ENCODE results near the gene ABAT.
A peak's percentile ranks its signal among the peaks of the same experiment; 100 is the strongest.

Gene ABAT

DNA sequence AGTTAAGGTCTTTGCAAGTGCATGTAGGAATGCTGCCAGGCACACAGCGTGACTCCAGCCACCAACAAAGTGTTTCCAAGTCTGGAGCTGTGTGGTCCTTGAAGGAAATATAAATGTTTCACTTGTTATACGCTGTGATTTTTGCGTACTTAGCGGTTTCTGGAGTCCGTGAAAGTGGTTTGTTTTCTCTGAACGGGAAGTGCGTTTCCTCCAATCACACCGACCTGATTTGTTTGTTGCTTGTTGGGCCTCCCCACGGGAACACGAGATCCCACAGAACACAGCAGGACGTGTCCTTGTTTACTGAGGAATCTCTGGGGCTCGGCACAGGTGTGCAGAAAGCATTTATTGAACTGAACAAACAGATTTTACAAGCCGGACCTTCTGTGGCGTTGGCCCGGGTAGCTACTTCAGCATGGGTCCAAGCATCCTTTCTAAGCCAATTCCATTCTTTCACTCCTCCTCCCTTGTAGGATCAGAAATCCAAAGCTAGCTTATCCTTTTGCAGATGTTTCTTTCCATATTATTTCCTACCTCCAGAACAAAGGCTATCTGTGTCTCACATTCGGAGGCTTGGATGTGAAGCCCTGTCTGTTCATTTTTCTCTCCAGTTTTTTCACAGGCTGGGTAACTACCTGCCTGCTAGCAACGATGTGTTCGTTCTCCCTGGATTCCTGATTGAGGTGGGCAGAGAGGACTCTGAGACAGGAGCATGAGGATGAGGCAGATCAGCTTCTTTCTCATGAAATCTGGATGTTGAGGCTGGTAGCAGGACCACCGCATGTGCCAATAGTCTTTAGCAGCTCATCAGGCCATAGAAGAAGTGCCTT lies 44.6 kb downstream of the ABAT start:
- H3K18ac ChIP-seq (ENCODE audit: low read length) = no peak overlapping the region
- H3K14ac ChIP-seq (ENCODE audit: low read length) = no peak overlapping the region
- no peak overlapping the region for H4K91ac ChIP-seq (ENCODE audit: low read depth, low read length, poor library complexity)
- H2AFZ ChIP-seq (ENCODE audit: low read length) = peak overlapping the region; percentile 30
- no peak overlapping the region for H4K8ac ChIP-seq (ENCODE audit: low read depth, low read length)
- H3K4me2 ChIP-seq (ENCODE audit: insufficient read depth, low read length, poor library complexity, severe bottlenecking) = no peak overlapping the region
- no peak overlapping the region for H3K27ac ChIP-seq (replicated peaks; ENCODE audit: low read length)
- peaks cover 0 to 8% of the 10 kb centered on the region in 2 donors for H3K9me3 ChIP-seq (replicated peaks in 1 of 2; ENCODE audit: control insufficient read depth in 2 of 2, insufficient read depth in 1 of 2, low read depth in 1 of 2, low read length in 2 of 2)
- H3K4me1 ChIP-seq (ENCODE audit: control insufficient read depth in 2 of 2, insufficient read depth in 1 of 2, low read depth in 1 of 2, low read length in 2 of 2) = peaks cover 7 to 51% of the 10 kb centered on the region in 2 donors
- no peak overlapping the region for H2BK12ac ChIP-seq (ENCODE audit: low read length)
- DNase-seq (ENCODE audit: low spot score) = no peak
- H3K27me3 ChIP-seq (ENCODE audit: control insufficient read depth in 3 of 3, insufficient read depth in 3 of 3, low read depth in 1 of 3, low read length in 3 of 3) = no peaks in the 10 kb centered on the region
- H3K4me3 ChIP-seq (ENCODE audit: low read length in 2 of 2) = no peak overlapping the region
- no CpG with 5 or more reads among the region's 19 CpGs for WGBS, 2 donors (ENCODE audit: extremely low coverage in 2 of 2, insufficient read length in 2 of 2, insufficient replicate concordance in 1 of 2)
- H3K23ac ChIP-seq (ENCODE audit: low read depth, low read length, poor library complexity) = no peak overlapping the region
- H2BK5ac ChIP-seq (ENCODE audit: low read length) = no peak overlapping the region
- no peaks in the 10 kb centered on the region for H3K79me1 ChIP-seq (ENCODE audit: low read depth, low read length)
- H3K36me3 ChIP-seq (replicated peaks in 1 of 2; ENCODE audit: control insufficient read depth in 2 of 2, insufficient read depth in 2 of 2, low read length in 2 of 2) = no peaks in the 10 kb centered on the region
- no peak overlapping the region for H2AK5ac ChIP-seq (ENCODE audit: low read depth, low read length)
- no peak overlapping the region for H3K9ac ChIP-seq (ENCODE audit: low read depth, low read length, poor library complexity)
- H2BK120ac ChIP-seq (ENCODE audit: low read depth, low read length) = no peak overlapping the region
- no peak overlapping the region for H3K4ac ChIP-seq (ENCODE audit: low read length)
- H2BK15ac ChIP-seq (ENCODE audit: low read length) = no peak overlapping the region

DNA sequence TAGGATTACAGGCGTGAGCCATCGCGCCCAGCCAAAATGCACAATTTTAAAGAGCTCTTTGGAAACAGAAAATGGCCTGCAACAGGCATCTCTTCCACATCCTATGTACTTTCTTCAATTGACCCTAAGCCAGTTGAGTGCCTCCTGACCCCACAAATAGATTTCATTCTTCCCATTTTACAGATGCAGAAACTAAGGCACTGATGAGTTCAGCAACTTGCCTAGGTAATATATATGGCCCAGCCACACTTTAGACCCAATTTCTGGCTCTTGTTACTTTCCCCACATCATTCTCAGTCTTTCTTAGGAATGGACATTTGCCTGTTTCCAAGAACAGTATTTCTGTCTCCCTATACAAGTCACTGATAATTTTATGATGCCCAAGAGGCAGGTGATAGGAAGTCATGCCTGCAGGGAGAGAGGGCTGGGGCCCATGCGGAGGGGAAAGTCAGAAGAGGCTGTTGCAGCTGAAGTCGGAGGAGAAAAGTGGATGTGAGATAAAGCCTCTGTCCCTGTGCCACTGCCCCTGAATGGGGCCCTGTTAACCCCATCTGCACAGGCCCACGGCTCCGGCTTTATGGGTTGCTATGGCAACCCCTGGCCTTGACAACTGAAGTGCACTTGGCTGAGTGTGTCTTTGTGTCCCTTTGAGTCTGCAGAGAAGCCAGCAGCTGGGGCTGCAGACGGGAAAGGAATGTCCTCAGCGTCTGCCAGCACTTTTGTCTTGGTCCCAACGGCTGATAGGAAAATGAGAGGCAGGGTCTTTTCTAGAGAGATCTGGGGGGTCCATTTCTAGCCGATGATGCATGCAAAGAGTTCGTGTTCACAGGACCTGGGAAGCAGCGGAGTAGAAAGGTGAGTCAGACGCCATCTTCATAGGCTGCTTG lies 45.9 kb downstream of the ABAT start:
- H3K4me2 ChIP-seq (ENCODE audit: insufficient read depth, low read length, poor library complexity, severe bottlenecking) = no peak overlapping the region
- H4K8ac ChIP-seq (ENCODE audit: low read depth, low read length) = no peak overlapping the region
- no peak overlapping the region for H3K14ac ChIP-seq (ENCODE audit: low read length)
- no peak overlapping the region for H2BK15ac ChIP-seq (ENCODE audit: low read length)
- peak; percentile 65 for DNase-seq (ENCODE audit: low spot score)
- no peak overlapping the region for H2BK5ac ChIP-seq (ENCODE audit: low read length)
- no peak overlapping the region for H2BK120ac ChIP-seq (ENCODE audit: low read depth, low read length)
- no peak overlapping the region for H3K4ac ChIP-seq (ENCODE audit: low read length)
- H3K4me3 ChIP-seq (ENCODE audit: low read length in 2 of 2) = peak overlapping the region in 1 of 2 donors; percentile 35
- peaks cover 0 to 8% of the 10 kb centered on the region in 2 donors for H3K9me3 ChIP-seq (replicated peaks in 1 of 2; ENCODE audit: control insufficient read depth in 2 of 2, insufficient read depth in 1 of 2, low read depth in 1 of 2, low read length in 2 of 2)
- no peak overlapping the region for H3K18ac ChIP-seq (ENCODE audit: low read length)
- no peak overlapping the region for H2BK12ac ChIP-seq (ENCODE audit: low read length)
- H3K27ac ChIP-seq (replicated peaks; ENCODE audit: low read length) = no peak overlapping the region
- H3K79me1 ChIP-seq (ENCODE audit: low read depth, low read length) = no peaks in the 10 kb centered on the region
- peaks cover 7 to 44% of the 10 kb centered on the region in 2 donors for H3K4me1 ChIP-seq (ENCODE audit: control insufficient read depth in 2 of 2, insufficient read depth in 1 of 2, low read depth in 1 of 2, low read length in 2 of 2)
- H3K27me3 ChIP-seq (ENCODE audit: control insufficient read depth in 3 of 3, insufficient read depth in 3 of 3, low read depth in 1 of 3, low read length in 3 of 3) = no peaks in the 10 kb centered on the region
- no peak overlapping the region for H2AK5ac ChIP-seq (ENCODE audit: low read depth, low read length)
- no peak overlapping the region for H3K9ac ChIP-seq (ENCODE audit: low read depth, low read length, poor library complexity)
- no peaks in the 10 kb centered on the region for H3K36me3 ChIP-seq (replicated peaks in 1 of 2; ENCODE audit: control insufficient read depth in 2 of 2, insufficient read depth in 2 of 2, low read length in 2 of 2)
- H4K91ac ChIP-seq (ENCODE audit: low read depth, low read length, poor library complexity) = no peak overlapping the region
- no CpG with 5 or more reads among the region's 14 CpGs for WGBS, 2 donors (ENCODE audit: extremely low coverage in 2 of 2, insufficient read length in 2 of 2, insufficient replicate concordance in 1 of 2)
- no peak overlapping the region for H3K23ac ChIP-seq (ENCODE audit: low read depth, low read length, poor library complexity)
- no peak overlapping the region for H2AFZ ChIP-seq (ENCODE audit: low read length)

DNA sequence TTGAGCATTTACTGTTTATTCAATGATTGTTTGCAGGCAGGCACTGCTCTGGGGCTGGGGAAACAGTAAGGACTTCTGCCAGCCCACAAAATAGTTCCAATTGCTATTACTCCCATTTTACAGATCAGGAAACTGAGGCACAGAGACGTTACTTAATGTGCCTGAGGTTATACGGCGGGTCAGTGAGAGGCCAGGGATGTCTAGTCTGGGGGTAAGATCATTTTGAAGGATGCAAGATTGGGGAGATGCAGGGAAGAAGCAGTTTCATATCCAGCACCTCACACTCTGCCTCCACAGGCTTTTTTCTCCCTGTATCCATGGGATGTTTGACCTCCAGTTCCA lies 46.5 kb downstream of the ABAT start:
- Histone ChIP-seq H3K18ac (ENCODE audit: low read length) (no peak overlapping the region), H3K4me1 (ENCODE audit: control insufficient read depth in 2 of 2, insufficient read depth in 1 of 2, low read depth in 1 of 2, low read length in 2 of 2) (peaks cover 7 to 44% of the 10 kb centered on the region in 2 donors), H2BK15ac (ENCODE audit: low read length) (no peak overlapping the region), H3K4me2 (ENCODE audit: insufficient read depth, low read length, poor library complexity, severe bottlenecking) (no peak overlapping the region), H3K9me3 (replicated peaks in 1 of 2; ENCODE audit: control insufficient read depth in 2 of 2, insufficient read depth in 1 of 2, low read depth in 1 of 2, low read length in 2 of 2) (peaks cover 0 to 8% of the 10 kb centered on the region in 2 donors), H3K27ac (replicated peaks; ENCODE audit: low read length) (no peak overlapping the region), H3K4ac (ENCODE audit: low read length) (no peak overlapping the region), H4K91ac (ENCODE audit: low read depth, low read length, poor library complexity) (no peak overlapping the region), H2AK5ac (ENCODE audit: low read depth, low read length) (no peak overlapping the region), H3K27me3 (ENCODE audit: control insufficient read depth in 3 of 3, insufficient read depth in 3 of 3, low read depth in 1 of 3, low read length in 3 of 3) (no peaks in the 10 kb centered on the region), H2AFZ (ENCODE audit: low read length) (no peak overlapping the region), H3K36me3 (replicated peaks in 1 of 2; ENCODE audit: control insufficient read depth in 2 of 2, insufficient read depth in 2 of 2, low read length in 2 of 2) (no peaks in the 10 kb centered on the region), H3K14ac (ENCODE audit: low read length) (no peak overlapping the region), H2BK5ac (ENCODE audit: low read length) (no peak overlapping the region), H2BK12ac (ENCODE audit: low read length) (no peak overlapping the region), H3K4me3 (ENCODE audit: low read length in 2 of 2) (peak overlapping the region in 1 of 2 donors; percentile 35), H3K23ac (ENCODE audit: low read depth, low read length, poor library complexity) (no peak overlapping the region), H2BK120ac (ENCODE audit: low read depth, low read length) (no peak overlapping the region), H3K79me1 (ENCODE audit: low read depth, low read length) (no peaks in the 10 kb centered on the region), H3K9ac (ENCODE audit: low read depth, low read length, poor library complexity) (no peak overlapping the region), H4K8ac (ENCODE audit: low read depth, low read length) (no peak overlapping the region)
- no CpG with 5 or more reads among the region's 3 CpGs for WGBS, 2 donors (ENCODE audit: extremely low coverage in 2 of 2, insufficient read length in 2 of 2, insufficient replicate concordance in 1 of 2)
- DNase-seq (ENCODE audit: low spot score) = no peak
